Esophagus squamous epithelium (tissue), 5 donors: Measurements from ENCODE around the gene TOGARAM2. TPM values are rescaled to one million over a fixed set of nuclear protein-coding genes. Genes with fewer than 3 reads are reported as not detected.

Source experiments
- DNase-seq: peaks from one replicate; lab custom pipeline; 2025; lab: John Stamatoyannopoulos, UW
- H3K27ac ChIP-seq, 4 donors: fragments of 200-600 bp; sonication (generic); one replicate each; pipeline ENCODE4 v1.5.1; 2016 to 2019; ENCODE audit warnings: mild to moderate bottlenecking in 1 of 4
- H3K27me3 ChIP-seq, 4 donors: fragments of 200-600 bp; sonication (generic); 1 replicate in 3 of 4; 2 replicates in 1 of 4; pipeline versions ENCODE4 v1.5.1 to v1.6.0; 2017 to 2021; ENCODE audit warnings: antibody characterized with exemption in 1 of 4
- H3K36me3 ChIP-seq, 3 donors: fragments of 200-600 bp; sonication (generic); one replicate each; pipeline ENCODE4 v1.5.1; 2016 to 2019
- H3K4me1 ChIP-seq, 3 donors: fragments of 200-600 bp; sonication (generic); one replicate each; pipeline ENCODE4 v1.5.1; 2017 to 2019
- H3K4me3 ChIP-seq, 4 donors: fragments of 200-600 bp; sonication (generic); 1 replicate in 3 of 4; 2 replicates in 1 of 4; pipeline ENCODE4 v1.5.1; 2016 to 2019; ENCODE audit warnings: mild to moderate bottlenecking in 2 of 4, moderate library complexity in 1 of 4
- H3K9me3 ChIP-seq, 3 donors: fragments of 200-600 bp; sonication (generic); one replicate each; pipeline ENCODE4 v1.5.1; 2016 to 2019
- POLR2A ChIP-seq, 4 donors: fragments of 450-650 bp; IDR thresholded peaks; one replicate each; pipeline ENCODE4 v1.6.1; 2017; ENCODE audit warnings: antibody characterized with exemption in 4 of 4, mild to moderate bottlenecking in 4 of 4, moderate library complexity in 3 of 4
- WGBS, 2 donors: methylation state at CpG; one replicate each; pipeline ENCODE4 v1.1.5; 2018; 5-methylcytosine and 5-hydroxymethylcytosine counted together
- intact Hi-C: fragments of 100-400 bp; cut with DNase I; formaldehyde crosslinking; loops from one replicate; pipeline ENCODE4 v1.15.0; 2022
- total RNA-seq, 4 donors: library from RNA; depleted of rRNA; stranded (reverse); fragments of >200 nt; gene quantifications; one replicate each; pipeline ENCODE4 v1.1.0, GENCODE V29; 2016
- TF ChIP-seq, protein P1 (sequence below), 6 experiments: fragments of 450-650 bp in 4 of 6; fragments of 200-600 bp in 2 of 6; sonication (generic) in 2 of 6; IDR thresholded peaks; one replicate each; pipeline ENCODE4 v1.5.1; 2016 to 2019; ENCODE audit warnings: antibody characterized with exemption in 6 of 6, mild to moderate bottlenecking in 4 of 6, moderate library complexity in 4 of 6
- donor health status: DM: yes; HTN: yes; CAD: no.

Gene TOGARAM2
- total RNA-seq, 4 donors from 2014 or later, result 0.03 to 0.76 (median 0.48) TPM; not detected in 1

DNA sequence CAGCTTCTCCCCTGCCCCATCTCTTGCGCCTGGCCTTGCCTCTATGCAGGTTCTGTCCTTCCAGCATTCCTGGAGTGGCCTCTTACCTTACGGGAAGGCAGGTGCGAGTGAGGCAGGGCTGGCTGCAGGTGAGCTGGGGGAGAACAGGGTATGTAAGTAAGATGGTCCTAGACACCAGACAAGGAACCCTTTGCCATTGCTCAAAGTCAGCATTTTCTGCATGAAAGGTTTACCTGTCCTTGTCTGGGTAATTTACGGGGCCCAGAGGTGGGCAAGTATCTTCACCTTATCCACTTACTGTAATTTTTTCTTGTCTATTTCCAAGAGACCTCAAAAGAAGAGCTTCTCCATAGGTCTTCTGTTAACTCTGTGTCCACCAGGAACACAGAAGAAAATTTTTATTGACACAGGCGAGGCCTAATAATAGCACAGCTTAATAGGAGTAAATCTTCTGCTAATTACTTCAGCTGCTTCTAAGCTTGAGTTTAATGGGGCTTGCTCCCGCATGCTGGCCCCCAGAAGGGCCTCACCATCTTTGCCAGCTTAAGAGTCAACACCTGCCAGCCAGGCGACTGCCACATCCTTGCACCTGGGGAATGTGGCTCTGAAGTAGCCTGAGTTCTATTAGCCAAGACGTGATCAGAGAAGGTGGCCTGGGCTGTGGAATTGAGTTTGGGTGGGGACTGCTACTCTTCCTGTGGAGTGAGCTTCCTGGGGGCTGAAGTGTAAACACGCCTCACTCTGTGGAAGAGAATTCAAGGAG, 66.2 kb downstream of the TOGARAM2 start:
- no peak overlapping the region for H3K4me3 ChIP-seq
- no peak for DNase-seq
- H3K36me3 ChIP-seq, result no peaks in the 10 kb centered on the region
- H3K9me3 ChIP-seq, result no peaks in the 10 kb centered on the region
- TF ChIP-seq, protein P1, sequence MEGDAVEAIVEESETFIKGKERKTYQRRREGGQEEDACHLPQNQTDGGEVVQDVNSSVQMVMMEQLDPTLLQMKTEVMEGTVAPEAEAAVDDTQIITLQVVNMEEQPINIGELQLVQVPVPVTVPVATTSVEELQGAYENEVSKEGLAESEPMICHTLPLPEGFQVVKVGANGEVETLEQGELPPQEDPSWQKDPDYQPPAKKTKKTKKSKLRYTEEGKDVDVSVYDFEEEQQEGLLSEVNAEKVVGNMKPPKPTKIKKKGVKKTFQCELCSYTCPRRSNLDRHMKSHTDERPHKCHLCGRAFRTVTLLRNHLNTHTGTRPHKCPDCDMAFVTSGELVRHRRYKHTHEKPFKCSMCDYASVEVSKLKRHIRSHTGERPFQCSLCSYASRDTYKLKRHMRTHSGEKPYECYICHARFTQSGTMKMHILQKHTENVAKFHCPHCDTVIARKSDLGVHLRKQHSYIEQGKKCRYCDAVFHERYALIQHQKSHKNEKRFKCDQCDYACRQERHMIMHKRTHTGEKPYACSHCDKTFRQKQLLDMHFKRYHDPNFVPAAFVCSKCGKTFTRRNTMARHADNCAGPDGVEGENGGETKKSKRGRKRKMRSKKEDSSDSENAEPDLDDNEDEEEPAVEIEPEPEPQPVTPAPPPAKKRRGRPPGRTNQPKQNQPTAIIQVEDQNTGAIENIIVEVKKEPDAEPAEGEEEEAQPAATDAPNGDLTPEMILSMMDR (IDR thresholded peaks at IDR 0.05), result no peak
- no peak for TF ChIP-seq POLR2A (IDR thresholded peaks at IDR 0.05)
- peaks cover 0 to 13% (median 0%) of the 10 kb centered on the region in 3 donors for H3K4me1 ChIP-seq
- 74 to 94% methylated on average over 7 of the region's 9 CpGs for WGBS, 2 donors
- intact Hi-C loops, result loop anchor here (10.0 kb wide), 1 partner anchor 148 kb away; no protein-coding TSS in a partner anchor
- no peaks in the 10 kb centered on the region for H3K27me3 ChIP-seq
- no peak overlapping the region for H3K27ac ChIP-seq

DNA sequence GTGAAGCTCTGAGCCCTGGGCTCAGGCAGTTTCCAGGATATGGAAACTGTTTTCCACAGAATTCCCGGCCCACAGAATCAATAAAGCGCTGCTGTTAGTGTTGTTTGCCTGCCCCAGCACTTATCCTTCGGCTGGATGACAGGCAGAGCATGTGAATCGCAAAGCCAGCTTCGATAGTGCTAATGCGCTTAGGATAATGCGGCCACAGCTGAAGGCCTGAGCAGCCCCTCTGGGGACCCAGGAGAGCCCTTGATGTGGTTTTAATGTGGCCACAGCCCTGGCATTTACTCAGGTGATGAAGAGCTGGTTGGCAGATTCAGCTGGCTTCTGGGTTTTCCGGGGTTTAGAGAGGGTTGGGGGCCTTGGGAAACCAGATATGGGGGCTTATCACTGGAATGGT, 69.5 kb downstream of the TOGARAM2 start:
- Histone ChIP-seq H3K9me3 (no peaks in the 10 kb centered on the region), H3K36me3 (no peaks in the 10 kb centered on the region), H3K27me3 (no peaks in the 10 kb centered on the region), H3K4me3 (no peak overlapping the region), H3K27ac (no peak overlapping the region), H3K4me1 (peaks cover 13 to 18% (median 14%) of the 10 kb centered on the region in 3 donors)
- 75 to 85% methylated on average over 2 to 8 of the region's 8 CpGs for WGBS, 2 donors
- intact Hi-C loops, result no loop called here
- TF ChIP-seq POLR2A (IDR thresholded peaks at IDR 0.05), result no peak
- DNase-seq, result no peak

- intact Hi-C loops, result no loop called here
- 92 to 100% methylated on average over 2 to 6 of the region's 12 CpGs for WGBS, 2 donors
- DNase-seq, result no peak
- TF ChIP-seq, protein P1 (IDR thresholded peaks at IDR 0.05), result no peak
- no peak for TF ChIP-seq POLR2A (IDR thresholded peaks at IDR 0.05)
- Histone ChIP-seq H3K27ac (no peak overlapping the region), H3K36me3 (no peaks in the 10 kb centered on the region), H3K4me1 (peaks cover 13 to 18% (median 14%) of the 10 kb centered on the region in 3 donors), H3K9me3 (no peaks in the 10 kb centered on the region), H3K27me3 (no peaks in the 10 kb centered on the region), H3K4me3 (no peak overlapping the region)
These were observed 70.6 kb downstream of the TOGARAM2 start for GRCh38 chr2:29051730-29052129.

DNA sequence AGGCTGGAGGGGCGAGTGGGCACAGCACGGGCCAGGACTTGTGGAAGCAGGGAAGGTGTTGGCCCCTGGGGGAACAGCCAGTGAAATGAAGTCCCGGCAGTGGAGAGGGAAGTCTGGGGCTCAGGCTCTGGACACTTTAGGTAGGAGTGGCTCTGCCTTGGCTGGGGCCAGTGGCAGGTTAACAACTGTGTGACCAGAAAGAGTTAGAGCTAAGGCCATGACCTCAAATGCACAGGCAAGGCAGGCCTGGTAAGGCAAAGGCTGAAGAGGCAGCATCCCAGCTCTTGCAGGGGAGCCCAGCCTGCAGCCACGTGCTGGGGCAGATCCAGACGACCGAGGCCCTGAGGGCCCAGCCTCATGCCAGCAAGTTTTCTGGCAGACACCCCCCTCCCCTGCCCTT, 71.7 kb downstream of the TOGARAM2 start:
- 37 to 59% methylated on average over 4 to 5 of the region's 6 CpGs for WGBS, 2 donors
- no peak for TF ChIP-seq POLR2A (IDR thresholded peaks at IDR 0.05)
- TF ChIP-seq, protein P1 (IDR thresholded peaks at IDR 0.05), result no peak
- no peak for DNase-seq
- intact Hi-C loops, result no loop called here
- no peaks in the 10 kb centered on the region for H3K36me3 ChIP-seq
- peak overlapping the region in 2 of 4 donors; percentile 26 to 70 for H3K27ac ChIP-seq
- H3K4me1 ChIP-seq, result peaks cover 13 to 23% (median 14%) of the 10 kb centered on the region in 3 donors
- no peaks in the 10 kb centered on the region for H3K9me3 ChIP-seq
- H3K27me3 ChIP-seq, result no peaks in the 10 kb centered on the region
- no peak overlapping the region for H3K4me3 ChIP-seq

GRCh38 chr2:29053223-29053622, 72.1 kb downstream of the TOGARAM2 start:
- TF ChIP-seq, protein P1 (IDR thresholded peaks at IDR 0.05), result no peak
- no peak for TF ChIP-seq POLR2A (IDR thresholded peaks at IDR 0.05)
- WGBS, 2 donors, result 40% methylated on average over 2 of the region's 7 CpGs; no CpG with 5 or more reads in 1 of the 2 donors
- Histone ChIP-seq H3K27ac (peak overlapping the region in 3 of 4 donors; percentile 51 to 70 (median 67)), H3K36me3 (no peaks in the 10 kb centered on the region), H3K27me3 (no peaks in the 10 kb centered on the region), H3K4me3 (no peak overlapping the region), H3K9me3 (no peaks in the 10 kb centered on the region), H3K4me1 (peaks cover 13 to 23% (median 14%) of the 10 kb centered on the region in 3 donors)
- DNase-seq, result no peak
- intact Hi-C loops, result no loop called here
